HG03558 (cell line): ENCODE data around the gene RGL3.
"Not testable (repeated sequence)": the region's sequence is repeated elsewhere in the genome, so short reads cannot be mapped to it uniquely, and the experiment has no call there.

Experiments used
- ATAC-seq: cut with Tn5 transposase; IDR thresholded peaks from one replicate; pipeline ENCODE4 v1.9.1; 2021; ENCODE audit warnings: moderate number of reproducible peaks; ENCODE audit not compliant: unreplicated experiment; ENCODE audit errors: extremely low read depth

RGL3 gene, protein sequence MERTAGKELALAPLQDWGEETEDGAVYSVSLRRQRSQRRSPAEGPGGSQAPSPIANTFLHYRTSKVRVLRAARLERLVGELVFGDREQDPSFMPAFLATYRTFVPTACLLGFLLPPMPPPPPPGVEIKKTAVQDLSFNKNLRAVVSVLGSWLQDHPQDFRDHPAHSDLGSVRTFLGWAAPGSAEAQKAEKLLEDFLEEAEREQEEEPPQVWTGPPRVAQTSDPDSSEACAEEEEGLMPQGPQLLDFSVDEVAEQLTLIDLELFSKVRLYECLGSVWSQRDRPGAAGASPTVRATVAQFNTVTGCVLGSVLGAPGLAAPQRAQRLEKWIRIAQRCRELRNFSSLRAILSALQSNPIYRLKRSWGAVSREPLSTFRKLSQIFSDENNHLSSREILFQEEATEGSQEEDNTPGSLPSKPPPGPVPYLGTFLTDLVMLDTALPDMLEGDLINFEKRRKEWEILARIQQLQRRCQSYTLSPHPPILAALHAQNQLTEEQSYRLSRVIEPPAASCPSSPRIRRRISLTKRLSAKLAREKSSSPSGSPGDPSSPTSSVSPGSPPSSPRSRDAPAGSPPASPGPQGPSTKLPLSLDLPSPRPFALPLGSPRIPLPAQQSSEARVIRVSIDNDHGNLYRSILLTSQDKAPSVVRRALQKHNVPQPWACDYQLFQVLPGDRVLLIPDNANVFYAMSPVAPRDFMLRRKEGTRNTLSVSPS

DNA sequence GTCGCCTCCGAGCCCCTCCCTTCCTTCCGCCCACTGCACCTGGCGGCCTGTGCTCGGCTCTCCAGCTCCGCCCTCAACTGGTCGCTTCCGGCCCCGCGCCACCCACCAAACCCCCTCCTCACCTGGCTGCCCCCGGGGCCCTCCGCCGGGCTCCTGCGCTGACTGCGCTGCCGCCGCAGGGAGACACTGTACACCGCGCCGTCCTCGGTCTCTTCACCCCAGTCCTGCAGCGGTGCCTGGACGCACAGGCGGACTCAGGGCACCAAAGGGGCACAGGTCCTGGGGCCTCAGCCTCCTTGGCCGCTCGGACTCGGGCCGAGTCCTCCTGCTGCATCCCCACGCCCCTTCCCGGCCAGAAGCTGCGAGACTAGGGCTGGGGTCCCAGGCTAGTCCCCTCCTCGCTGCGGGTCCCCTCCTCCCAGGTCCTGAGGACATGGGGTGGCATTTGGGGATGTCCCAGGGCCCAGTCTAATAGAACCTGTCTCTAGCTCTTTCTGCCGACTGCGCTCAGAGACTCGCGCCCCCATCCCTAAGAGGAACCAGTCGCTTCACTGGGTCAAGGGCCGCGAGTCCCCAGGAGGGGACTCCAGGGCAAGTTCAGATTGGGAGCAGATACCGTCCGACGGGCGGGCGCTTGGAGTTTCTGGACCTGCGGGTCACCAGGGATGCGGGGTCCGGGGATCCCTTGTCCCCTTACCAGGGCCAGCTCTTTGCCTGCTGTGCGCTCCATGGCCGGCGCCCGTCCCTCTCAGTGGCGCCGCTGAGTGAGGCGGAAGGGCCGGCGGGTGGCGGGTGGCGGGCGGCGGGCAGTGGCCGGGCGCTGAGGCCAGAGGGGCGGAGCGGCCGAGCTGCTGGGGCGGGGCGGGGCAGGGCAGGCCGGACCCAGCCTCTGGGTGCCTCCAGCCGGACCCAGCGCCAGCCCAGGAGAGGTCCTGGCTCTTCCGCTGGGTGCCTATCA, at the start of gene RGL3:
RGL3 (minus strand) TSS at position 766 of the 958 bp plus-strand sequence; CDS start at position 730, 36 bp downstream.
- no peak for ATAC-seq

DNA sequence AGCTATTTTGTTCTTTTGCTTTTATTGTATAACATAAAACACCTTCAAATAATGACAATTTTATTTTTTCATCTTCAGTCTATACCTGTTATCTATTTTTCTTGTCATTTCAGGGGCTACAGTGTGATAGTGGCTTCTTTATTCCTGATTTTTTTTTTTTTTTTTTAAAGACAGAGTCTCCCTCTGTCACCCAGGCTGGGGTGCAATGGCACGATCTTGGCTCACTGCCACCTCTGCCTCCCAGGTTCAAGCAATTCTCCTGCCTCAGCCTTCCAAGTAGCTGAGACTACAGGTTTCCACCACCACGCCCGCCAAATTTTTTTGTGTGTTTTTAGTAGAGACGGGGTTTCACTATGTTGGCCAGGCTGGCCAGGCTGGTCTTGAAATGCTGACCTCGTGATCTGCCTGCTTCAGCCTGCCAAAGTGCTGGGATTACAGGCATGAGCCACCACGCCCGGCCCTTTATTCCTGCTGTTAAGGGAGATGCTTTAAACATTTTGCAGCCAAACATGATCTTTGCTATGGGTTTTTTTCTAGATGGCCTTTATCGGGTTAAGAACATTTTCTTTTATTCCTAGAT, 49.2 kb upstream of the RGL3 start:
- not testable (repeated sequence) for ATAC-seq

DNA sequence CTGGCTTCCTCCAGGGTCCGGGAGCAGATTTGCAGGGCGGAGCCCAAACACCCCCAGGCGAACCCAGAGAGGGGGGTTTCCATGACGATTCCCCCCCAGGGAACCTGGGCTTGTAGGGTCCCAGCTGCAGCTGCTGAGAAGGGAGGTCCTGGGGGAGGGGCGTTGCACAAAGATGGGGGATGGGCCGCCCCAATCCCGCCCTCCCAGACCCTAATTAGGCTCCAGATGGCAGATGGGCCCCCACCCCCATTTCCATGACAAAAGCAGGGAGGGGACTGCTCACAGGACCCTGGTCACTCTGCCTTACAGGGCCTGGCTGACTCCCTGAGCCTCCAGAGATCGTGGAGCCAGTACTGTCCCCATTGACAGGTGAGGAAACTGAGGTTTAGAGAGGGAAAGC, 46.5 kb upstream of the RGL3 start:
- ATAC-seq = no peak

DNA sequence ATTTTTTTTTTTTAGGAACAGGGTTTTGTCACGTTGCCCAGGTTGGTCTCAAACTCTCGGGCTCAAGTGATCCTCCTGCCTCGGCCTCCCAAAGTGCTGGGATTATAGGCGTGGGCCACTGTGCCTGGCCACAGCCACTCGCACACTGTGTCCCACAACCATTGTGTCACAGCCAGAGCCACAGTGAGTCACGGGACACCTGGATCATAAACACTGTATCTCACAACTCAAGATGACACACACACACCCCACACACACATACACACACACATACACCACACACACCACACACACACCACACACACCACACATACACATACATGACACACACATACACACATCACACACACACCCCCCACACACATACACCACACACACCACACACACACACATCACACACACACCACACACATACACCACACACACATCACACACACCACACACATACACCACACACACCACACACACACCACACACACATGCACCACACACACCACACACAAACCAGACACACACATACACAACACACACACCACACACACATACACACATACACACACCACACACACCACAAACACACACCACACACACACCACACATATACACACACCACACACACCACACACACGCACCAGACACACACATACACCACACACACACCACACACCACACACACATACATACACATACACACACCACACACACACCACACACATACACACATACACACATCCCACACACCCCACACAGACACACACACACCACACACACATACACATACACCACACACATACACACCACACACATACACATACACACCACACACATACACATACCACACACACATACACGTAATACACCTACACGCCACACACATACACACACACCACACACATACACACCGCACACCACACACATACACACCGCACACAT, 45.5 kb upstream of the RGL3 start:
- no peak for ATAC-seq

DNA sequence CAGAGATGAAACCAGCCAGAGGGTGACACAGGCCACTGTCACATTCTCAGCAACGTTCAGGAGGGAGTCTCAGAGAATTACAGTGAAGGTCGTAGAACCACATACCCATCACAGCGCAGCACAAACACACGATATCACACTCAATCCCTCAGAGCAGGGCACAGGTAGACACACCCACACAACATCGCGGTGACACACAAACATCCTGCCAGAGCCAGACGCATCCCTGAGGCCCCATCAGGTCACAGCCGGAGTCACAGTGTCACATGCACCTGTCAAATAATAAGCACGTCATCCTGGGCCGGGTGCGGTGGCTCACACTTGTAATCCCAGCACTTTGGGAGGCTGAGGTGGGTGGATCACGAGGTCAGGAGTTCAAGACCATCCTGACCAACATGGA, 44.3 kb upstream of the RGL3 start:
- ATAC-seq = no peak

DNA sequence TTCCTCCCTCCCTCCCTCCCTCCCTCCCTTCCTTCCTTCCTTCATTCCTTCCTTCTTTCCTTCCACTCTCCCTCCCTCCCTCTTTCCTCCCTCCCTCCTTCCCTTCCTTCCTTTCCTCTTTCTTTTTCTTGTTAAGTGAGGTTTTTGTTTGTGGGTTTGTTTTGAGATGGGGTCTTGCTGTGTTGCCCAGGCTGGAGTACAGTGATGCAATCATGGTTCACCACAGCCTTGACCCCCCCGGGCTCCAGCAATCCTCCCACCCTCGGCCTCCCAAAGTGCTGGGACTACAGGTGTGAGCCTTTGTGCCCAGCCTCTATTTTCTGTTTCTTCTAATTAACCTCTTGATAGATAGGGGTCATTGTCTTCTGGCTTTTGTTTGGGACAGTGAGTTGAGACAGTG, 42.3 kb upstream of the RGL3 start:
- no peak for ATAC-seq

DNA sequence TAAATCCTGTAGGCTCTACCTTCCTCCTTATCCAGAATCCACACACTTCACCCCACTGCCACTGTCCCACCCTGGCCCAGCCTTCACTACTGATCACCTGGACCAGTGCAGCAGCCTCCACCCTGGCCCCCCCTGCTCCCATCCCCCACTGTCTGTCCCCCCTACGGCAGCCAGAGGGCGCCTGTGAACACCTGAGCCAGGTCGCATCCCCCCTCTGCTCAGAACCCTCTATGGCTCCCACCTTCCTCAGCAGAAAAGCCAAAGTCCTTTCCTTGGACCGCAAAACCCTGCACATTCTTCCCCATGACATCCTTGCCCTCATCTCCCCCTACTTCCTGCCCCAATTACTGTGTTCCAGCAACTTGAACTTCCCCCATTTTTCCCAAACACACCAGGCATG, 41.1 kb upstream of the RGL3 start:
- no peak for ATAC-seq

DNA sequence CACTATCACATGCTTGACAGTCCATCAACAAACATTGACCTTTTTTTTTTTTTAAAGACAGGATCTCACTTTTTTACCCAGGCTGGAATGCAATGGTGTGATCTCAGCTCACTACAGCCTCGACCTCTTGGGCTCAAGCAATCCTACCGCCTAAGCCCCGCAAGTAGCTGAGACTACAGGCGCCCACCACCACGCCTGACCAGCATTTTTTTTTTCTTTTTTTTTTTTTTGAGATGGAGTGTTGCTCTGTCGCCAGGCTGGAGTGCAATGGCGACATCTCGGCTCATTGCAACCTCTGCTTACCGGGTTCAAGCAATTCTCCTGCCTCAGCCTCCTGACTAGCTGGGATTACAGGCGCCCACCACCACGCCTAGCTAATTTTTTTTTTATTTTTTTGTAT, 39.8 kb upstream of the RGL3 start:
- not testable (repeated sequence) for ATAC-seq

DNA sequence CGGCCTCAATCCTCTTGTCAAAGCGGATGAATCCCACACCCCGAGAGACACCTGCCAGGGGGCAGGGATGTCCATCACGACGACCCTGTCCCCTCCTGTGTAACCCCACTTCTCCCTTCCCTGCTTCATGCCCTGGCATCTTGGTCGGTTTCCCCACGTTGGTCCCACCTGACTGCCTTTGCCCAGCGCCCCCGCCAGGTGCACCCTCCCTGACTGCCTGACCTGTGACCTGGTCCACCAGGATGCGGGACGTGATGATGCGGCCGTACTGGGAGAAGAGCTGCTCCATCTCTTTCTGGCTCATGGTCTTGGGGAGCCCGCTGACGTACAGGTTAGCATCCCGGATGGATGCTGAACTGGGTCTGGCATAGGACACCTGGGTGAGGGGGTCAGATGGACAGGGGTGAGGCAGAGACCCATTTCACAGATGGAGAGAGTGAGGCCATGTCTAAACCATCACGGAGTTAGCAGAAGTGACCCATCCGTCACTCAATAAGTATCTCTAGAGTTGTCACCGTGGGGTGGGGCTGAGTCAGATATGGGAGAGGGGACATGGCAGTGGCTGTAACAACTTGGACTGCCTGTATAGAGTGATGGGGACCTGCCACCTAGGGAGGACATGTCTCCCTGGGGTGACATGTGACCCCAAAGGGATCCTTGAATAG, 39.3 kb upstream of the RGL3 start:
- no peak for ATAC-seq

DNA sequence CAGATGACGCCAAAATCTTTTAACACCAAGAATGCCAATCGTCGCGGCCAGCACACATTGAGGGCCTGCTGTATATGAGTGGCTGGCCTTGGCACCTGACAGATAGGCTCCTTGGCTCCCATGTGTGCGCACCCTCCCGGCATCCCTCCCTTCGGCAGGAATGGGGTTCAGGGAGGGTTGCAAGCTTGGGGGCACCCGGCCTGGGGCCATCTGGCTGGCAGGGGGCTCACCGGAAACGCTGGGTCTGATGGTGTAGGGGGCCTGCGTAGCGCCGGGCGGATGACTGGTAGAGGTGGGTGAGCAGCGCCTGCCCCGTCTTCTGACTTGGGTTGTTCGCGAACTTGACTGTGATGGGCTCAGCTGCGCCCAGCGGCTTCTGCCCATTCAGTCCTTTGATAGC, 38.7 kb upstream of the RGL3 start:
- ATAC-seq = no peak

DNA sequence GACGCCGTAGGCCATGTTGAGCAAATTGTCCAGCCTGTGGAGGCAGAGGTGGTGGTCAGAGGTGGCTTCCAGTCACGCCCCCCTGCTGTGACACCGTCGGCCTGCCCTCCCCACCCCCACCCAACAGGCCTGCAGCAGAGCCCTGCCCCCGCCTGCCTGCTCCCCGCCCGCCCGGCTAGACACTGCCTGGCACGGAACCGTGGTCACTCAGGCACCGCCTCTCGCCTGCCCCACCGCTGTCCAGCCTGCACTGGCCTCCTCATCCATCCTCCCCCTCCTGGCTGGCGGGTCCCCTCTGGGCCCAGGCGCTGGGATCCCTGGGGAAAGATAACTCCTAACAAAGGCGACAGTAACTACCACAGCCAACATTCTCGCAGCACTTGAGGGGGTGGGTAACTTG, 38.0 kb upstream of the RGL3 start:
- ATAC-seq = no peak

DNA sequence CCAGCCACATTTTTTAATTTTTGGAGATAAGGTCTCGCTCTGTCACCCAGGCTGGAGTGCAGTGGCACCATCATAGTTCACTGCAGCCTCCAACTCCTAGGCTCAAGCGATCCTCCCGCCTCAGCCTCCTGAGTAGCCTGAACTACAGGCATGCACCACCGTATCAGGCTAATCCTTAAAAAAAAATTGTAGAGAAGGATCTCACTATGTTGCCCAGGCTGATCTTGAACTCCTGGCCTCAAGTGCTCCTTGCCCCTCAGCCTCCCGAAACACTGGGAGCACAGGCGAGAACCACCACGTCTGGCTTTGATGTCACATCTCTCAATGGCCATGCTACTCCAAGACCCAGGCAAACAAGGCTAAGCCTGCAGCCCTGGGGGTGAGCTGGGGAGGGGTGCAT, 37.5 kb upstream of the RGL3 start:
- ATAC-seq = no peak

DNA sequence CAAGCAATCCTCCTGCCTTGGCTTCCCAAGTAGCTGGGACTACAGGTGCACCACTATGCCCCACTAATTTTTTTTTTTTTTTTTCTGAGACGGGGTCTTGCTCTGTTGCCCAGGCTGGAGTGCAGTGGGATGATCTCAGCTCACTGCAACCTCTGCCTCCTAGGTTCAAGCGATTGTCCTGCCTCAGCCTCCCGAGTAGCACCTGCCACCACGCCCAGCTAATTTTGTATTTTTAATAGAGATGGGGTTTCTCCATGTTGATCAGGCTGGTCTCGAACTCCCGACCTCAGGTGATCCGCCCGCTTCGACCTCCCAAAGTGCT, 36.1 kb upstream of the RGL3 start:
- ATAC-seq = not testable (repeated sequence)

DNA sequence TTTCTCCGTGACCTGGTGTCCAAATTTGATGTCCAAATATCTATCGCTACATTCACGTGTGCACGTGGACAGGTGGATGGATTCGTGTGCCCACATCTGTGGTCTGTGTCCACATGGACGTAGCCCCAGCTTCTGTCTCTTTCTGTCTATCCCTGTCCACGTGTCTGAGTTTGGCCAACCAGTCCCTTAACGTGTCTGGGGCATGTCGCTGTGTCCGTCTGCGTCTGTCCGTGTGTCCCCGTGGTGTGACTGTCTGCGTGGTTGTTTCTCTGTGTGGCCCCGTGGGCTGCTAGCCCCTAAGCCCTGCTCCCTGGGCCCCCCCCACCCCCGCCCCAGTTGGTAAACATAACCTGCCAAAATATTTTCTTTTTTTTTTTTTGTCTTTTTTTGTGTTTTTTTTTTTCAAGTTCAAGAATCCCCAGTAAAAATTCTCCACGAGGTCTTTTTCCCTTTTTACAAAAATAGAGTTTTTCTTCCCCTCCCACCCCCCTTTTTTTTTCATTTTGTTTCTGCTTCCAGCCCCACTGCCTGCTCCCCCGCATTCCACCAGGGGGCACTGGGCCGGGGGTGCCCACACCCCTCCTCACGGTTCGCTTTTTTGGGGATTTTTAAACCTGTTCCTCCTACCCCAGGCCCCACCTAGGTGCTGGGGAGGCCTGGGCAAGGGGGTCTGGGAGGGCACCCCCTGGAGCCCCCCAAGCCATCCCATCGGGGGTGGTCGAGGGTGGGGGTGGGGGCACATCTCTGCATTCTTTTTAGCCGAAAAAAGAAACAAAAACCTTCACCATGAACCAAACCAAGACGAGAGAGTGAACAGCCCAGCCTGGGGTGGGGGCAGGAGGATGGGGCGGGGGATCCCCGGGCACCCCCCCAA, 34.6 kb upstream of the RGL3 start:
- no peak for ATAC-seq

DNA sequence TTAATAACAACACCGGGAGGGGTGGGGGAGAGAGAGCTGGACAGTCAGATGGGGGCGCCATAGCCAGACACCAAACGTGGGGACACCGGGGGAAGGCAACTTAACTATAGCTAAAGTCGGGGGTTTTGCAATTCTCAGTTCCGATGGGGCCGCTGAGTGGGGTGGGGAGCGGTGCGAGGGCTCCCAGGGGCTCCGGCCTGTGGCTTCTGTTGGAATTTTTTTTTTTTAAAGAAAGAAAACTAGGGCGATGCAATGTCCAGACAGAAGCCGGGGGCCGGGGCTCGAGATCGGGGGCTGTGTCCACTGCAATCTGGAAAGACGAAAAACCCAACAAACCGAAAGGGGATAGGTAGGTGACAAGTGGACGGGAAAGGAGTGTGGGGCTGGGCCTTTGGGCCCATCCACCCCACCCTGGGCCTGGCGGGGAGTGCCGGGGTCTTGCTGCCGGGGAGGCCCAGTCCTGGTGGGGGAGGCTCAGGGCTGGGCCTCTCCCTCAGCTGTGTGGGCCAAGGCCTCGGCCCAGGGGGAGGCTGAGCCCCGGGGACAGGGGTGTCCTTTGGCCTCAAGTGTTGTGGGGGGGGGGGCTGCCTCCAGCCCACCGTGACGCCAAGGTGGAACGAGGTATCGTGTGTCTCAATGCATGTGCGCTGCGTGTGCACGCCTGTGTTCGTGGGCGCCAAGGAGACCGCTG, 33.7 kb upstream of the RGL3 start:
- no peak for ATAC-seq

DNA sequence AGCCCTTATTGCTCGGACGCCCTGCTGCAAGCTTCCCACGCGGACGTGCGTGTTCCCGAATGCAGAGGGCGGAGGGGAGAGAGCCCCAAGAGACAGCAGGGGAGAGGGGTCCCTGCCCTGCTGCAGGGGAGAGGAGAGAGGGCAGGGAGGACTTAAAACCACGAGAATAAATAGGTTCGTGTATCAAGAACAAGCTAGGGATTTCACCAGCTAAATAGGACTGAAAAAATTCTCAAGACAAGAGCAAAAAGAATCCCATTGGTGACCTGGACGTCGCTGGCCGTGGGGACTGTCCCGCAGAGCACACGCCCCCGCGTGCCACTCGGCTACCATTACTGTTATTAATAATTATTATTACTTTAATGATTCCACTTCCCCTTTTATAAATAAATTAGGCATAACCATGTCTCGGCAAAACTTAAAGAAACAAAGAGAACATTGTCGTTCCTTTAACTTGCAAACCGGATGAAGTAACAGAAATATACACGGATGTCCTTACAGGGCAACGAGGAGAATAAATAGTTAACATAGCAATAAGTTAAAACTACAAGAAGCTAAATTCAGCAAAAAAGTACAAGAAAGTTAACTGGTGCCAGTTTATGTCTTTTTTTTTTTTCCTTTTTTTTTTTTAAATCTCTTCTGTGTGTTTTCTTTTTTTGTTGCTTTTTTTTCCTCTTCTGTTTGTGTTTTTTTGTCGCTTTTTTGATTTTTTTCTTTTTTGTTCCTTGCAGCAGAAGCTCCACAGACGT, 32.9 kb upstream of the RGL3 start:
- no peak for ATAC-seq
